GM12892 (cell line): ENCODE results near the gene C15orf61.

Source experiments
- DNase-seq: peaks from one replicate; pipeline ENCODE4 v3.0.0; 2011; ENCODE audit not compliant: insufficient read length
- FAIRE-seq: peaks from 2 replicates; lab custom pipeline; 2011; peaks lifted over from hg19 to GRCh38; lab: Jason Lieb, UNC
- POLR2A ChIP-seq: IDR thresholded peaks from 2 replicates; pipeline ENCODE4 v1.6.1; 2011; ENCODE audit warnings: low read depth, low read length, control low read depth
- POLR2AphosphoS5 ChIP-seq: IDR thresholded peaks from 2 replicates; pipeline ENCODE4 v1.6.1; 2011; ENCODE audit warnings: low read depth, low read length, control low read depth
- TAF1 ChIP-seq: IDR thresholded peaks from 2 replicates; pipeline ENCODE4 v1.6.1; 2011; ENCODE audit warnings: low read depth, mild to moderate bottlenecking, control low read depth, low read length, borderline replicate concordance

C15orf61 gene

DNA sequence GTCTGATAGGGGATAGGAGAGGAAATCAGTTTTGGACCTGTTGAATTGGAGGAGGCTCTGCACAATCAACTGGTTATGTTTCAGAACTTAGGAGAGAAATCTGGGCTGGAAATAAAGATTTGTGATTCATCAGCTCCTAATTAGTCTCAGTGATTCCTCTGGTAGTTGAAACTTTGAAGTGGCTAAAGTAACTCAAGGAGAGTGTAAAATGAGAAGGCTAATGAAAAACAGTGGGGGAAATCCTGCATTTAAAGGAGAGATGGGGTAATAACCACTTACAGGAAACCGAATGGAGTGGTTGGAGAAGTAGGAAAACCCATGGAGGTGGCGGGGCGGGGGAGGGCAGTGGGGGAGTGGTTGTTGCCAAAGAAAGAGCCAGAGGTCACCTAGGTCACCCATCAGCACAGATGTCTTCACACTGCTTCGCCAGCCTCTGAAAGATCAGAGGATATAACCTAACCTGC is 54.1 kb downstream of the C15orf61 start:
- no peak for TF ChIP-seq POLR2AphosphoS5
- TF ChIP-seq POLR2A: no peak
- no peak for TF ChIP-seq TAF1
- DNase-seq (no peak), FAIRE-seq (no peak)

DNA sequence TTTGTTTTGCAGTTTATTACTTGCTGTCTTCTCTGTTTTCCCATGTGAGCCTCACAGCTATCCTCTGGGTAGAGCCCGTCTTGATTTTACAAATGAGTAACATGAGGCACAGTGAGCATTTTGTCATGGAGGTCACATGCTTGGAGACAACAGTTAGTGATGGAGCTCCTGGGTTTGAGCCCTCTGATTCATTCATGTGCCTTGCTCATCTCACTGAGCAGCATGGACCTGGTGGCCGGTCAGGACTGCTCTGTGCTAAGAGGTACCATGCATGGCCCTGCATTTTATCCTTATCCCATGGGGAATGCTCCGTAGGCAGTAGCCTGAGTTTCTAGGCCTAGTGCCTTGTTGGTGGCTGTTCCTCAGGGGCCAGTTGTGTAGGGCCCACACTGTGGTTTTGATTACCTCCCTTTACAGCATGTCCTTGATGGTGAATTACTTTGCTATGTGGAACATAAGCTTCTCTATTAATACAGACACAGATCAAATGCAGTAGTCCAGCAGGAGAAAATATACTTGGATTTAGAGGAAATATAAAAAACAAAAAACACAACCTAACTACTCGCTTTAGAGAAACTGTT is 57.2 kb downstream of the C15orf61 start:
- TF ChIP-seq POLR2A (no peak), POLR2AphosphoS5 (no peak), TAF1 (no peak)
- no peak for DNase-seq
- FAIRE-seq: no peak

DNA sequence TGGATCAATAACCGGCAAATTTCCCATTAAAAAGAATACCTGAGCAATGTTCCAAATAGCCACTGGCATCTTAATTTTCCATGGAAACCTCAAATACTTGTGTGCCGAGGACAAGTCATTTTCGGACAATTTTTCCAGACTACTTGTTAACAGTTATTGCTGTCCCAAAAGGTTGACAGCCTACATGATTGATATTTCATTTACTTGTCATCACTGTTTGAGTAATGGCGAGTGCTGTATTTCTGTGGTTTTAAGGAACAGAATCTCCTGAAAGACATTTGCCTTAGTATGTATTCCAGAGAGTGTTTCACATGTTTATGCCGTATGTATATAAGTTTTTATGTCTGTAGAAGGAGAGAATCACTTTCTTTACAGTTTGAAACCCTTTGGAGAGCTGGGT is 58.2 kb downstream of the C15orf61 start:
- TF ChIP-seq POLR2A: no peak
- no peak for TF ChIP-seq POLR2AphosphoS5
- no peak for TF ChIP-seq TAF1
- DNase-seq (no peak), FAIRE-seq (no peak)
